ENCODE results near the gene CTBP2.

DNA sequence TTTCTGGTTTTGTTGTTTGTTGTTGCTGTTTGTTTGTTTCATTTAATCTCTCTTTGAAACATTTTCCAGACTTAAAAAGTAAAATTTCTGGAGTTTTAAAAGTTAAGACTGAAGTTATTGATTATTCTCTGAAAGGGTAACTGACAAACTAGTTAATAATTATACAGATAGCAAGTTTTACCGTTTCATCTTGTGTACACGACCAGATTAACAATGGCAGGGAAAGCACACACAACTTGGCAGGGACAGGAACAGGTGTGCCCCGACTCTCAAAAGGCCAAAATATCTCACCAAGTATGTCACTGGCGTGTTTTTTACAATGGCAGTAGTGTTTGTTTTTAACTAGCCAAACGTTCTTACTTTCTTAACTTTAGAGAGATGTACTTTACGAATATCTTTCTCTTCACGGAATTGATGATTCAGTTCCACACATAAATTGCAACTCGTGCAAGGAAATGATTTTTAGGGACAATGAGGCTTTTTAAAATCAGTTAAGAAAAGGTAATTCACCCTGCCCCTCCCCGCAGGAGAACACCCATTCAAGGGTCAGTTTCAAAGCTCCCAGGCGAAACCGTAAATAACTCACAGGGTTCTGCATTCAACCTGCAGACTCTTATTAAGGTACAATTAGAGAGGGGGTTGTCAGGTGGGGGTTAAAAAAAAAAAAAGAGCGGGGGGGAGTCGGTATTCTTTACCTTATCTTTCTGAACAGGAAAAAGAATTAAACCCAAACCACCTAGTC lies 3.5 kb downstream of the CTBP2 start:
- TF ChIP-seq BHLHE40 (IDR thresholded peaks at IDR 0.05; ENCODE audit: borderline replicate concordance) (no peak), FOXA1 (IDR thresholded peaks at IDR 0.05) (no peak), ELF4 (IDR thresholded peaks at IDR 0.05) (no peak), ARNT (IDR thresholded peaks at IDR 0.05) (no peak), NFRKB (IDR thresholded peaks at IDR 0.05) (no peak), CTBP1 (IDR thresholded peaks at IDR 0.05; ENCODE audit: borderline replicate concordance) (no peak), SP1 (IDR thresholded peaks at IDR 0.05) (no peak), SUZ12 (IDR thresholded peaks at IDR 0.05) (no peak)
